HL-60 (cell line): ENCODE data around the gene FBN1.

Experiments used
- DNase-seq, 2 experiments: peaks; one replicate each; pipeline ENCODE4 v3.0.0-alpha.2; 2010 to 2020; ENCODE audit warnings: low read depth in 1 of 2, low spot score in 1 of 2
- H3K27ac ChIP-seq: fragments of 250-450 bp; sonication (Bioruptor Pico); replicated peaks from 2 replicates; pipeline ENCODE4 v1.5.1; 2020; ENCODE audit warnings: mild to moderate bottlenecking, moderate library complexity
- H3K27me3 ChIP-seq: fragments of 250-450 bp; sonication (Bioruptor Pico); 2 replicates; pipeline ENCODE4 v1.5.1; 2021; ENCODE audit warnings: mild to moderate bottlenecking, moderate library complexity; ENCODE audit not compliant: insufficient read depth, poor library complexity, severe bottlenecking
- H3K4me3 ChIP-seq: replicated peaks from 2 replicates; pipeline ENCODE4 v1.5.1; 2011; ENCODE audit warnings: mild to moderate bottlenecking, control low read depth, low read length; ENCODE audit not compliant: insufficient read depth
- GABPA ChIP-seq: IDR thresholded peaks from 2 replicates; pipeline ENCODE4 v1.6.1; 2012; ENCODE audit warnings: low read depth
- POLR2AphosphoS5 ChIP-seq: IDR thresholded peaks from 2 replicates; pipeline ENCODE4 v1.6.1; 2012; ENCODE audit warnings: low read depth
- SPI1 ChIP-seq: IDR thresholded peaks from 2 replicates; pipeline ENCODE4 v1.6.1; 2012; ENCODE audit warnings: low read depth, mild to moderate bottlenecking, borderline replicate concordance
- TF ChIP-seq, protein P1 (sequence below): IDR thresholded peaks from 2 replicates; pipeline ENCODE4 v1.6.1; 2012; ENCODE audit warnings: low read depth; ENCODE audit not compliant: insufficient replicate concordance
- TF ChIP-seq, protein P2 (sequence below): IDR thresholded peaks from one replicate; pipeline ENCODE4 v1.5.1; 2011; ENCODE audit warnings: low read length, control low read depth, inconsistent platforms; ENCODE audit not compliant: insufficient read depth

The FBN1 gene

DNA sequence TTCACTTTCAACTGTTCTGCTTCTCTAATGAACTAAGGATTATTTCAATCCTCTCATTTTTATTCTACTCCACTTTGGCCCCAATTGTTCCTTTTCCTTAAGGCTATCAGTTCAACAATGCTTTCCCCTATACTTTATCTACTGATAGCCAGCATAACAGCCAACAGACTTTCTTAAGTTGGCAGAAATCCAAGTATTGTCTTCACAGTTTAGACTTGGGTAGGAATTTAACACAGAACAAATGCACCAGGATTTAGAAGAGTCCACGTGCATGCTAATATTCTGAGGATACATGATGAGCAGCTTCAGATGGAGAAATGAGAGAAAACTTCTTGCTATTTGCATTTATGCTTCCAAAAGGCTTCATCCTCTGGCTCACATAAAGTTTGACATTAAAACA lies 54.8 kb downstream of the FBN1 start:
- DNase-seq = no peak
- Histone ChIP-seq H3K27ac (no peak overlapping the region), H3K27me3 (no peaks in the 10 kb centered on the region), H3K4me3 (no peak overlapping the region)
- TF ChIP-seq, protein P1, sequence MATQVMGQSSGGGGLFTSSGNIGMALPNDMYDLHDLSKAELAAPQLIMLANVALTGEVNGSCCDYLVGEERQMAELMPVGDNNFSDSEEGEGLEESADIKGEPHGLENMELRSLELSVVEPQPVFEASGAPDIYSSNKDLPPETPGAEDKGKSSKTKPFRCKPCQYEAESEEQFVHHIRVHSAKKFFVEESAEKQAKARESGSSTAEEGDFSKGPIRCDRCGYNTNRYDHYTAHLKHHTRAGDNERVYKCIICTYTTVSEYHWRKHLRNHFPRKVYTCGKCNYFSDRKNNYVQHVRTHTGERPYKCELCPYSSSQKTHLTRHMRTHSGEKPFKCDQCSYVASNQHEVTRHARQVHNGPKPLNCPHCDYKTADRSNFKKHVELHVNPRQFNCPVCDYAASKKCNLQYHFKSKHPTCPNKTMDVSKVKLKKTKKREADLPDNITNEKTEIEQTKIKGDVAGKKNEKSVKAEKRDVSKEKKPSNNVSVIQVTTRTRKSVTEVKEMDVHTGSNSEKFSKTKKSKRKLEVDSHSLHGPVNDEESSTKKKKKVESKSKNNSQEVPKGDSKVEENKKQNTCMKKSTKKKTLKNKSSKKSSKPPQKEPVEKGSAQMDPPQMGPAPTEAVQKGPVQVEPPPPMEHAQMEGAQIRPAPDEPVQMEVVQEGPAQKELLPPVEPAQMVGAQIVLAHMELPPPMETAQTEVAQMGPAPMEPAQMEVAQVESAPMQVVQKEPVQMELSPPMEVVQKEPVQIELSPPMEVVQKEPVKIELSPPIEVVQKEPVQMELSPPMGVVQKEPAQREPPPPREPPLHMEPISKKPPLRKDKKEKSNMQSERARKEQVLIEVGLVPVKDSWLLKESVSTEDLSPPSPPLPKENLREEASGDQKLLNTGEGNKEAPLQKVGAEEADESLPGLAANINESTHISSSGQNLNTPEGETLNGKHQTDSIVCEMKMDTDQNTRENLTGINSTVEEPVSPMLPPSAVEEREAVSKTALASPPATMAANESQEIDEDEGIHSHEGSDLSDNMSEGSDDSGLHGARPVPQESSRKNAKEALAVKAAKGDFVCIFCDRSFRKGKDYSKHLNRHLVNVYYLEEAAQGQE = no peak
- TF ChIP-seq, protein P2, sequence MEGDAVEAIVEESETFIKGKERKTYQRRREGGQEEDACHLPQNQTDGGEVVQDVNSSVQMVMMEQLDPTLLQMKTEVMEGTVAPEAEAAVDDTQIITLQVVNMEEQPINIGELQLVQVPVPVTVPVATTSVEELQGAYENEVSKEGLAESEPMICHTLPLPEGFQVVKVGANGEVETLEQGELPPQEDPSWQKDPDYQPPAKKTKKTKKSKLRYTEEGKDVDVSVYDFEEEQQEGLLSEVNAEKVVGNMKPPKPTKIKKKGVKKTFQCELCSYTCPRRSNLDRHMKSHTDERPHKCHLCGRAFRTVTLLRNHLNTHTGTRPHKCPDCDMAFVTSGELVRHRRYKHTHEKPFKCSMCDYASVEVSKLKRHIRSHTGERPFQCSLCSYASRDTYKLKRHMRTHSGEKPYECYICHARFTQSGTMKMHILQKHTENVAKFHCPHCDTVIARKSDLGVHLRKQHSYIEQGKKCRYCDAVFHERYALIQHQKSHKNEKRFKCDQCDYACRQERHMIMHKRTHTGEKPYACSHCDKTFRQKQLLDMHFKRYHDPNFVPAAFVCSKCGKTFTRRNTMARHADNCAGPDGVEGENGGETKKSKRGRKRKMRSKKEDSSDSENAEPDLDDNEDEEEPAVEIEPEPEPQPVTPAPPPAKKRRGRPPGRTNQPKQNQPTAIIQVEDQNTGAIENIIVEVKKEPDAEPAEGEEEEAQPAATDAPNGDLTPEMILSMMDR = no peak
- TF ChIP-seq SPI1 = no peak
- TF ChIP-seq POLR2AphosphoS5 = no peak
- no peak for TF ChIP-seq GABPA

DNA sequence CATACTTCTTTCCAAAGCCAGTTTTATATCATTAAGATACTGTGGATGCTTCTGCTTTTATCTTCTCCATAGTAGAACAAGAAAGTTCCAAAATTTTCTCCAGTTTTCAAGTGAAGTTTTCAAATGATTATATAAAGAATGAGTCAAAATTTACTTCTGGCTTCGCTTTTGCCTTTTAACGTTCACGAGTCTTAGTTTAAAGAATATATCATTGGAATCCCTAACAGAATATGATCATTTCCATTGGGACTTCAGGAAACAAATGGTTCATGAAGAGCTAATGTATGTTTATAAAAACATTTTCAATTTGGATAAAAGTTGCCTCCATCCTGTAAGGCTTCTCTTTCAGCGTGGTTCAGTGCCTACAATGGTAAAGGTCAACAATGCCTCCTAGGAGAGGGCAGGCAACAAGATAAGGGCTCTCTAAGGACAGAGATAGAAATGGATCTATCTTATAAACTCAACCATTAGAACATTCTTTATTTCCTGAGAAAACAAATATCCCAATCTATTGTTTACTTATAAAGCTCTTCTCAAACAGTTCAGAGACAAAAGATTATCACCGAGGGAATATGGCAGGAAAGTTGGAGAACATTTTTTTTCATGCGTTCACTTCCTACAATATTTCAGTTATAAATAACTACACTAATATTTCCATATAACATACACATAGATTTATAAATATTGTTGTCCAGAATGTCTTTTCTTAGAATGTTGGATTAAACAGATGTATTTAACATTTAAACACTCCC lies 60.5 kb downstream of the FBN1 start:
- TF ChIP-seq, protein P2 = no peak
- TF ChIP-seq SPI1 (no peak), GABPA (no peak), POLR2AphosphoS5 (no peak)
- TF ChIP-seq, protein P1 = no peak
- DNase-seq = no peak
- Histone ChIP-seq H3K27ac (no peak overlapping the region), H3K4me3 (no peak overlapping the region), H3K27me3 (no peaks in the 10 kb centered on the region)

DNA sequence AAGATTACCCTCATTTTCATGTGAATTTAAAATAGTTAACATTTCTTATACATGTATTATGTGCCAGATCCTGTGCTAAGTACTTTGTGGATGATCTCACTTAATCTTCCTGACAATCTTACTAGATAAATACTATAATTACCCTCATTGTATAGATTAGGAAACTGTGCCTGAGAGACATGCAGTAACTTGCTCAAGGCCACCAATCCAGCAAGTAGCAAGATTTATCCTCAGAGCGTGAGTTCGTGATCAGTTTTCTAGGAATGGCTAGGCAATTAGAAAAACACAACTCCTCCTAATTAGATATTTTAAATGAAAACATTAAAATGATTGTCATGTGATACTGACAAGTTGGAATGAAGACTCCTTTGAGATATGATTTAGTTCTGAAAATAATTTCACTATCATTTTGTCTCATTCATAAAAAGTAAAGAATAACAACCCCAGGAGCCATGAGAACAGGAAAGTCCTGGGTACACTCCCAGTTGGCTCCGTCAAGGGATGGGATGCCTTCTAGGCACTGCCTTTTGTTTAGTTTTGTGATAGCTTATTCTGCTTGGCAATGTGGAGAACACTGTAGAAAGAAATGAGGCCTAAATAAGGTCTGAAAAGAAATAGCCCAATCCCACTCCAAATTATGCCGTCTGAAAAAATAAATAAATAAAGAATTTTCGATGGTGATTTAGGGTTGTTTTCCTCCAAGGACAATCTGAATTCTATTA lies 61.3 kb downstream of the FBN1 start:
- Histone ChIP-seq H3K27me3 (no peaks in the 10 kb centered on the region), H3K27ac (no peak overlapping the region), H3K4me3 (no peak overlapping the region)
- no peak for DNase-seq
- TF ChIP-seq, protein P2 = no peak
- TF ChIP-seq POLR2AphosphoS5 (no peak), GABPA (no peak), SPI1 (no peak)
- TF ChIP-seq, protein P1 = no peak
